Muscle of leg (tissue), 11 donors: ENCODE results near the gene DSTN. TPM values are rescaled to one million over a fixed set of nuclear protein-coding genes. Genes with fewer than 3 reads are reported as not detected.
A peak's percentile ranks its signal among the peaks of the same experiment; 100 is the strongest.

Source experiments
- DNase-seq: peaks from one replicate; pipeline ENCODE4 v3.0.0; 2013
- H3K27ac ChIP-seq: one replicate; pipeline ENCODE4 v1.5.1; 2013; ENCODE audit warnings: mild to moderate bottlenecking, low read length, control low read depth
- H3K27me3 ChIP-seq: one replicate; pipeline ENCODE4 v1.6.1; 2013; ENCODE audit warnings: low read length; ENCODE audit not compliant: control insufficient read depth, insufficient read depth
- H3K36me3 ChIP-seq: one replicate; pipeline ENCODE4 v1.6.1; 2013; ENCODE audit warnings: low read length; ENCODE audit not compliant: control insufficient read depth, insufficient read depth
- H3K4me1 ChIP-seq: one replicate; pipeline ENCODE4 v1.6.1; 2013; ENCODE audit warnings: low read length; ENCODE audit not compliant: control insufficient read depth, insufficient read depth
- H3K4me3 ChIP-seq: one replicate; pipeline ENCODE4 v1.5.1; 2013; ENCODE audit warnings: low read length, control low read depth
- H3K9me3 ChIP-seq: replicated peaks from 2 replicates; pipeline ENCODE4 v1.6.1; 2013; ENCODE audit warnings: low read depth, low read length; ENCODE audit not compliant: control insufficient read depth
- WGBS: methylation state at CpG from one replicate; pipeline ENCODE4 v1.1.5; 2013; ENCODE audit warnings: missing lambda C conversion rate; ENCODE audit not compliant: insufficient coverage; 5-methylcytosine and 5-hydroxymethylcytosine counted together
- polyA plus RNA-seq, 8 donors: library from polyadenylated mRNA; unstranded; fragments of 120-200 nt; gene quantifications; one replicate each; pipeline versions ENCODE4 v1.2.1 to v1.2.3, GENCODE V29; 2013; ENCODE audit warnings: inconsistent platforms in 1 of 8, low replicate concordance in 1 of 8; ENCODE audit not compliant: insufficient read length in 8 of 8, insufficient read depth in 1 of 8
- total RNA-seq: library from RNA; stranded (reverse); fragments of 120-200 nt; gene quantifications from one replicate; pipeline ENCODE4 v1.2.4, GENCODE V29; 2013

The DSTN gene
- total and polyA plus RNA-seq, 9 donors = 145 to 256 (median 243) TPM

DNA sequence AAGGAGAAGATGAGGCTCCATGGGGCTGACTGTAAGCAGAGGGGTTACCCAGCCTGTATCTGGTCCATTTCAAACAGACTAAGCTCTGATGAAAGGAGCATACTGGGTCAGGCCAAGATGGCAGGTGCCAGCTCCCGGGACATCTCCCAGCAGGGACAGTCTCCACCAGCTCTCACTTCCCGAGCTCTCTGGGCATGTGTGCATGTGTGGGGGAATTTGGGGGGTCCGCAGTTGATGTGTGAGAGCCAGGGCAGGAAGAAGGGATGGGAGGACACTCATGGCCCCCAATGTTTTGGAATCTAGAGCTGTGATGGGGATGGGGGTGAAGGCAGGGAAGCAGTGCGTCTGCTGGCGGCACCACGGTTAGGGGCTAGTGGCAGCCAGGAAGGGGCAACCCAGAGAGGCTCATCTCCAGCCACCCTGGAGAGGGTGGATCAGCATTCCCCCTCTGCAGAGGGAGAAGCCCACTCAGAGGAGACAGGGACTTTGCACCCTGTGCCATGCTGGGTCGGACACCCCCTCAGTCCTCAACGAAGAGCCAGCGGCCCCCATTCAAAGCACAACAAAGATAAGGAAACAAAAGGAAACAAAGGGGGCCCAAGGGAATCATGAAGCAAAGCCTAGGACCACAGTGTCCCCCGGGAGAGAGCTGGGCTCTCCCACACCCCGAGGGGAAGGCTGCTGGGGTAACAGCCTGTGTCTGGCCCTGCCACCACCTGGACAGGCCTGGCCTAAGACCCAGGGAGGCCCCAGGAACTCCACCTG, 52.4 kb downstream of the DSTN start:
- peaks cover 97% of the 10 kb centered on the region for H3K36me3 ChIP-seq
- no peak for DNase-seq

DNA sequence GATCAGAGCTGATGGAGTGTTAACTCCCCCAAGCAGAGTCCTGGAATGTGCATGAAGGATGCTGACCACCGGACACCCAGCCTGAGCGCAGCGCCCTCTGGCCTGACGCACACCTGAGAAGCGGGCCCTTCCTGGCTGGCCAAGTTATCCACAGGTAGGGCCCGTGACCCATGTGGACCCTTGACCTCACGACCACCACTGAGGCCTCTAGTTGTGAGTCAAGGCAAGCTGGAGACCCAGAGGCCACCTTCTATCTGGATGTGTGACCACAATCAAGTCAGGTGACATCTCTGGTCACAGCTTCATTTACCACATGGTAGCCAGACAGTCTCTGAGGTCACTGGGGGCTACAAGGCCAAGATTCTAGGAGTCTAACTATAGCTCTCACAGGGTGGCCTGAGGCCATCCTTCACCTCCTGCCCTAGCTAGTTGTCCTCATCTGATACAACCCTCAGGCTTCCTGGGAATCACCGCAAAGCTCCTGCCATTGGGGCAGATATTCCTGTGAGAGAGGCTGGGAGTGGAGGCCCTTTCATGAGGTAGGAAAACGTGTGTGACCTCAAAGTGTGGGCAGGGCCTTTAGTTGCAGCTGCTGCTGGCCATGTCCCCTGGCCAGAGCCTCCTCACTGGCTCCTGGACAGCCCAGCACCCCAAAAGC, 53.1 kb downstream of the DSTN start:
- no peak for DNase-seq
- H3K4me3 ChIP-seq = no peak overlapping the region
- peaks cover 3% of the 10 kb centered on the region for H3K4me1 ChIP-seq
- H3K27ac ChIP-seq = no peak overlapping the region
- no peaks in the 10 kb centered on the region for H3K9me3 ChIP-seq
- 85% methylated on average over 8 of the region's 9 CpGs for WGBS
- H3K36me3 ChIP-seq = peaks cover 97% of the 10 kb centered on the region
- no peaks in the 10 kb centered on the region for H3K27me3 ChIP-seq

More for the DNA sequence above, 52.4 kb downstream of the DSTN start:
- WGBS = 95% methylated on average over 7 of the region's 11 CpGs
- Histone ChIP-seq H3K4me3 (no peak overlapping the region), H3K27ac (no peak overlapping the region), H3K4me1 (peaks cover under 1% of the 10 kb centered on the region), H3K9me3 (no peaks in the 10 kb centered on the region), H3K27me3 (no peaks in the 10 kb centered on the region)

DNA sequence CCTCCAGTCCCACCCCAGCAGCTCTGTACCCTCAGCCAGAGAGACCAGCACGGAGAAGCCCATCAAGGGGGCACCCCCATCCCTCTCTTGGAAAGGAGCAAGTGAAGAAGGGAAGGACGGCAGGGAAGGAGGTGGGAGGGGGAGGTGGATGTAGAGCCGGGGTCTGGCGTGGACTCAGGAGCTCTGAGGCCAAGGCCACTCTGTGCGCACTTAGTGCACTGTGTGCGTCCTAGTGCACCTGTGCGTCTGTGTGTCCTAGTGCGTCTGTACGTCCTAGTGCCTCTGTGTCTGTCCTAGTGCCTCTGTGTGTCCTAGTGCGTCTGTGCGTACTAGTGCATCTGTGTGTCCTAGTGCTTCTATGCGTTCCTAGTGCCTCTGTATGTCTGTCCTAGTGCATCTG, 54.2 kb downstream of the DSTN start:
- peaks cover 99% of the 10 kb centered on the region for H3K36me3 ChIP-seq
- no peak for DNase-seq
- peaks cover 3% of the 10 kb centered on the region for H3K4me1 ChIP-seq
- H3K4me3 ChIP-seq = no peak overlapping the region
- WGBS = 87% methylated on average over 11 of the region's 12 CpGs
- H3K27me3 ChIP-seq = no peaks in the 10 kb centered on the region
- no peak overlapping the region for H3K27ac ChIP-seq
- H3K9me3 ChIP-seq = no peaks in the 10 kb centered on the region

DNA sequence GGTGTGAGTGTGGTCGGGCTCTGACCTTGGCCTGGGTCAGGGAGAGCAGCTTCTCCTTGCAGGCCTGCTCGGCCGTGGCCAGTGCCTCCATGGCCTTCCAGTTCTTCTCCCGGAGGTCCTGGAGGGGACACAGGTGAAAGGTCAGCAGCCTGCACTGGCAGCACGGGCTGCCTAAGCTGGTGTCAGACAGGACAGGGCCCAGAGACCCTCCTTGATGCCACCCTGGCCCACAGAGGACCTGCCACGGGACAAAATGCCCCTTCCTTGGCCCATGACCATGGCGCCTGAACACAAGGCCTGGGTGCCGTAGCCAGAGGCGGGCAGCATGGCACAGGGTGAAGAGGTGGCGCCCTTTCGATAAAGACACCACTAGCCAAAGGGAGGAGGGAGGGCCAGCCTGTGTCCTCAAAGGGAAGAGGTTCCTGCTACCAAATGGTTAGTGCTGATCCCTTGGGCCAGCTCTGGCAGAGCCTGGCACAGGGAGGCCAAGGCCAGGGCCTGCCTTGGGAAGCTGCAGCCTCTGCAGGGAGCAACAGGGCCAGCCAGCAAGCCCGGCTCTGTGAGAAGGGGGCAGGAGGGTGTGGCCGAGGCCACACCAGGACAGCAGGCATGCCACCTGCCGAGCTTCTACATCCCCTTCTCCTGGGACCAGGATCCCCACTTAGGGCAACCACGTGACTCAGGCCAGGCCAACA, 54.8 kb downstream of the DSTN start:
- H3K4me1 ChIP-seq = peaks cover 3% of the 10 kb centered on the region
- no peak overlapping the region for H3K4me3 ChIP-seq
- H3K9me3 ChIP-seq = no peaks in the 10 kb centered on the region
- DNase-seq = no peak
- peaks cover 99% of the 10 kb centered on the region for H3K36me3 ChIP-seq
- WGBS = 82% methylated on average over 11 of the region's 15 CpGs
- H3K27ac ChIP-seq = no peak overlapping the region
- no peaks in the 10 kb centered on the region for H3K27me3 ChIP-seq

DNA sequence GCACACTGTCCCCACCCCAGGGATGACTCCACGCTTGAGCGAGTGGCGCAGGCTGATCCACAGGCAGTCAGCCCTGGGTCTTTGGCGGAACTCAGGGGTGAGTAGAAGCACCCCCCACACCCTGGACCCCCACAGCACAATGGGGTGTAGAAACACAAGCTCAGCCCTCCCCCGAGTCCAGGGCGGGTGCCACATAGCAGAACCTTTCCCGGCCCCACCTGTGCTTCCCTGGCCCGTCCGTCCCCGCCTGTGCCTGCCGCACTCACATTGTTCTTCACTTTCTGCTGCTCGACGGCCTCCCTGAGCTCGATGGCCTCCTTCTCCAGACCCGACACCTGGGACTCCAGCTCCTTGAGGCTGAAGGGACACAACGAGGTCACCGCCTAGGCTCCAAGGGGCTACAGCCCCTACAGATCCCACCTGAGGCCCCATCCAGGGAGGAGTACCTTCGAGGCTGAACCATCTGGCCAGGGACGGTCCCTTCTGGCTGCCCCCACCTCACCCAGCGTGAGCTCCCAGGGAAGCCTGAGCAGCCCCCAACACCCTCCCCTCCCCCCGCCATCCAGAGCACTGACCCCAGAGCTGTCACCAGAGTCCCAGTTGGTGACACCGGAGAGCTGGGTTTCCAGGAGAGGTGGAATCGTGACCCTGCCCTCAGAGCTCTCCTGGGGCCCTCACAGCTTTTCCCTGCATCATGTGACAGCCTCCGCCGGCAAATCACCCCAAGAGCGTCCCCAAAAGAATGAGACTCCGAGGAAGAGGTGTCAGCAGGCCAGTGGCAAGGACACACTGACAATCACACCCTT, 55.6 kb downstream of the DSTN start:
- Histone ChIP-seq H3K9me3 (no peaks in the 10 kb centered on the region), H3K27ac (no peak overlapping the region), H3K27me3 (no peaks in the 10 kb centered on the region), H3K4me3 (no peak overlapping the region), H3K4me1 (peaks cover 3% of the 10 kb centered on the region), H3K36me3 (peaks cover 99% of the 10 kb centered on the region)
- WGBS = 84% methylated on average over 27 of the region's 27 CpGs
- no peak for DNase-seq

DNA sequence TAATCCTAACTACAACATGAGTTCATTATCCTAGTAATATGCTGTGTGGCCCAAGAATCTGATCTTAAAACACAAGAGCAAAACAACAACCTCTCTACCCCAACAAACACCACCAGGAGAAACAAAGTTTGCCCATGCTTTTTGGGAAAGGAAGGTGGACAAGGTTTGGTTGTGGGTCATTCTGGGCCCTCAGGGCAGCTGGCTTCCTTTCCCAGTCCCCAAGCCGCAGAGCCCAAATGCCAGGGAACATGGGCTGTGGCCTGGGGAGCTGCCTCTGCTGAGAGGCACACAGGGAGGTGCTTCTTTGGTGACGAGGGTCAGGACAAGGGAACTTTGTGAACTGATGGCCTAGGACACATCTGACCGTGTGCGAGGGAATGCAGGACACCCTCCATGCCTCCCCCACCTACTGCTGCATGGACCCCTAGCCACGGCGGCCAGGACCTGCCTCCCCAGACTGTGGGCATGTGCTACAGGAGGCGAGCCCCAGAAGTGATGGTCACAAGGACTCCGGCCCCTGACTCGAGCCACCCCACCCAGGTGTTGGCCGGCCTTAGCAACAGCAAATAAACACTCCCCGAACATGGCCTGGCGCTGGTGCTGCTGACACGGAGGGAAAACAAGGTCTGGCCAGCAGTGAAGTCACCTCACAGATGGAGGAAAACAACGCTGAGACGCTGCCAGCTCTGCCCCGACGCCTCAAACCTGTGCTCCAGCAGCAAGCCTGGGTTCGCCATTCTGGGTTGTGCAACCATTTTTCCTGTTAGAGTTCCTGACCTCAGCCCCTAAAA, 56.5 kb downstream of the DSTN start:
- H3K27ac ChIP-seq = no peak overlapping the region
- peak; percentile 66 for DNase-seq
- WGBS = 79% methylated on average over 15 of the region's 18 CpGs
- peaks cover 99% of the 10 kb centered on the region for H3K36me3 ChIP-seq
- H3K4me1 ChIP-seq = peaks cover 3% of the 10 kb centered on the region
- no peaks in the 10 kb centered on the region for H3K27me3 ChIP-seq
- H3K4me3 ChIP-seq = no peak overlapping the region
- H3K9me3 ChIP-seq = no peaks in the 10 kb centered on the region

DNA sequence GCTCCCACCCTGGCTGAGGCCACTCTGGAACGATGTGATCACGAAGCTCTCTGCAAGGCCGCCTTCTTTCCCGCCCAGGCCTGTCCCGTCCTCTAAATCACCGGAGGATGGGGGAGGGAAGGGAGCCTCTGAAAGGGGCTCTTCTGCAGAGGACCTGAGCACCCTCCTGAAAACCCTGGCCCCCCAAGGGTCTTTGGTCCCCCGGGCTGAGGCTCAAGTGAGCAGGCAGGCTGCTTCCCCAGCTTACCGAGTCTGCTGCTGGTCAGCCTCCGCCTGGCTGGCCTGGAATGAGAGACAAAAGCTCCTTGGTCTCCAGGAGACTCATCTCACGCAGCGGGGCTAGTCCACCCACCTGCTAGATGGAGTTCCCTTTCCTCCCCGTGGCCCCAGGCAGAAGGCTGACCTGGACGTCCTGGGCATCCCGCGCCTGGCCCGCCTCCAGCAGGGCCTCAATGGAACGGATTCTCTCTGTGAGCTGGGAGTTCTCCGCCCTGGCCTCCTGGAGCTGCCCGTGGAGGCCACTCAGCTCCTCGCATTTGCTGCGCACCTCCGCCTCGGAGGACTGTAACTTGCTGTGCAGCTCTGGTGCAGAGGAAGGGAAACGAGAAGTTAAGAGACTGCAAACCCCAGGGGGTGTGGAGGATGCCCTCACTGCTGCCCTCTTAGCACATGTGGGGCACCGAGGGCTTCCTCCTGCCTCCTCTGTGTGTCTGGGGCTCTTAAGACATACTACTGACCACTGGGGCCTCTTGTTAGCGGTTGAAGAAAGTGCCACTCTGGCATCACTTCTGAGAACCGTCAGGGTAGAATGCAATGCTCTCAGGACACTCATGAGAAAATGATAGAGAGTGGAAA, 57.5 kb downstream of the DSTN start:
- DNase-seq = no peak
- H3K36me3 ChIP-seq = peaks cover 99% of the 10 kb centered on the region
- no peaks in the 10 kb centered on the region for H3K27me3 ChIP-seq
- peaks cover 3% of the 10 kb centered on the region for H3K4me1 ChIP-seq
- 62% methylated on average over 16 of the region's 27 CpGs for WGBS
- H3K4me3 ChIP-seq = no peak overlapping the region
- H3K27ac ChIP-seq = no peak overlapping the region
- H3K9me3 ChIP-seq = no peaks in the 10 kb centered on the region

DNA sequence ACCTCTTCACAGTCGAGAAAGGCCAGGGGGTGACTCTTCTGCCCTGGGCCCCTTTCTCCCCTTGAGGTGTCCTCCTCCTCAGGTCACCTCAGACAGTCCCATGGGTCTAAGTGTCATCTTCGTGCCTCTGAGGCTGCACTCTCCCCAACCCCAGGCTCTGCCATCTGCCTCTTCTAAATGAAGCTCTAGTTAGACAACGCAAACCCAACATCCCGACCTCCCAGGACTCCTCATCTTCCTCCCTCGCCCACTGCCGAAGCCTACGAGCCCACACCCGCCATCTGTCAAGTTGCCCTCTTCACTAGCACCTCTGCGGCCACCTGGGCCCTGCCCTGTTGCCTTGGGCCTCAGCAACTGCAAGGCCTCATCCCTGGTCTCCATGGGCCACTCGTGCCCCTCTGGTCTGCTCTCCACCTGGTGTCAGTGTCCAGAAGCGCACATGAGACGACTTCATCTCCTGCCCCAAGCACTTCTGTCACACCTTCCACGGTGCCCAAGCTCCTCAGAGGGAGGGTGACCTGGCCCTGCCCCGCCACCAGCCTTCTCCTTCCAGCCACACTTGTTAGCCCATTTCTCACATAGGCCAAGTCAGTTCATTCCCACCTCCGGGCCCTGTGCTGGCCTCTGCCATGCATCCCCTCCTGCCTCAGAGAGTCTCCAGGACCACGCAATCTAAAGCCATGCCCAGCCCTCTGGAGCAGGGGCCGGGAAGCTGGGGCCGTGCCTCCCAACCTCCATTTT, 58.4 kb downstream of the DSTN start:
- Histone ChIP-seq H3K27ac (no peak overlapping the region), H3K36me3 (peaks cover 99% of the 10 kb centered on the region), H3K4me3 (no peak overlapping the region), H3K27me3 (no peaks in the 10 kb centered on the region), H3K4me1 (peaks cover 3% of the 10 kb centered on the region), H3K9me3 (no peaks in the 10 kb centered on the region)
- 84% methylated on average over 18 of the region's 18 CpGs for WGBS
- DNase-seq = no peak
